NCI-H2171 treated with DMSO at 0.1 percent for 48 hours (cell line): ENCODE data around the gene KRT86.
"Not testable (repeated sequence)": the region's sequence is repeated elsewhere in the genome, so short reads cannot be mapped to it uniquely, and the experiment has no call there.

ENCODE experiments used
- DNase-seq: peaks from one replicate; lab custom pipeline; 2025; lab: John Stamatoyannopoulos, UW

The KRT86 gene

GRCh38 chr12:52314511-52314910, 40.1 kb downstream of the KRT86 start:
- no peak for DNase-seq

- DNase-seq = not testable (repeated sequence)
These were observed 41.3 kb downstream of the KRT86 start for GRCh38 chr12:52315721-52316120.

- no peak for DNase-seq
These were observed 41.8 kb downstream of the KRT86 start for GRCh38 chr12:52316290-52316689.

- no peak for DNase-seq
These were observed 42.3 kb downstream of the KRT86 start for GRCh38 chr12:52316701-52317100.

GRCh38 chr12:52317468-52318052, 43.1 kb downstream of the KRT86 start:
- DNase-seq = no peak

GRCh38 chr12:52318241-52318990, 44.0 kb downstream of the KRT86 start:
- DNase-seq = no peak

- no peak for DNase-seq
These were observed 44.7 kb downstream of the KRT86 start for GRCh38 chr12:52319097-52319496.

- DNase-seq = no peak
These were observed 46.4 kb downstream of the KRT86 start, which contains the start of gene KRT83 for GRCh38 chr12:52320784-52321400. Gene KRT83, minus strand, starts transcription at chr12:52321398. Its CDS starts 63 bp downstream, at chr12:52321335.

GRCh38 chr12:52321418-52321817, 47.0 kb downstream of the KRT86 start:
- no peak for DNase-seq

- no peak for DNase-seq
These were observed 47.6 kb downstream of the KRT86 start for GRCh38 chr12:52322069-52322468.

GRCh38 chr12:52323001-52323400, 48.6 kb downstream of the KRT86 start:
- no peak for DNase-seq

GRCh38 chr12:52323416-52324152, 49.1 kb downstream of the KRT86 start:
- no peak for DNase-seq

GRCh38 chr12:52324153-52324444, 49.7 kb downstream of the KRT86 start:
- DNase-seq = no peak

- DNase-seq = peak; percentile 92
These were observed 52.8 kb downstream of the KRT86 start for GRCh38 chr12:52327052-52327829.

- DNase-seq = no peak
These were observed 53.5 kb downstream of the KRT86 start for GRCh38 chr12:52327830-52328500.

GRCh38 chr12:52331039-52331438, 56.6 kb downstream of the KRT86 start:
- DNase-seq = no peak

- no peak for DNase-seq
These were observed 57.4 kb downstream of the KRT86 start for GRCh38 chr12:52331833-52332232.

GRCh38 chr12:52332381-52332780, 57.9 kb downstream of the KRT86 start:
- DNase-seq = no peak

GRCh38 chr12:52333321-52333720, 58.9 kb downstream of the KRT86 start:
- DNase-seq = no peak

- no peak for DNase-seq
These were observed 59.7 kb downstream of the KRT86 start for GRCh38 chr12:52334185-52334584.

GRCh38 chr12:52335598-52336262, 61.3 kb downstream of the KRT86 start:
- peak; percentile 40 for DNase-seq
